ENCODE data around the gene PRPF6. TPM values are rescaled to one million over a fixed set of nuclear protein-coding genes. Genes with fewer than 3 reads are reported as not detected.

Gene PRPF6
- total and polyA plus RNA-seq, 2 of the 13 experiments (the other 11 are each of a cell fraction or from before 2014, with no cell fraction given) = 63.7 to 101 TPM

GRCh38 chr20:64039293-64040160, 58.6 kb downstream of the PRPF6 start (continued):
- no peak for TF ChIP-seq AKNA (CRISPR knock-in tag; IDR thresholded peaks at IDR 0.05; ENCODE audit: borderline replicate concordance)
- no peak for TF ChIP-seq ZFP36L1 (CRISPR knock-in tag; IDR thresholded peaks at IDR 0.05)
- no peak for TF ChIP-seq ZNF441 (CRISPR knock-in tag; IDR thresholded peaks at IDR 0.05; ENCODE audit: borderline replicate concordance)
- no peak for TF ChIP-seq TP53 (CRISPR knock-in tag; conservative IDR thresholded peaks at IDR 0.05)
- TF ChIP-seq PCBP1 (IDR thresholded peaks at IDR 0.05; ENCODE audit: borderline replicate concordance, low read depth, low read length) = no peak
- peak; percentile 20; the same call in 1 of the 2 replicates for TF ChIP-seq ZNF337 (CRISPR knock-in tag; IDR thresholded peaks at IDR 0.05; ENCODE audit: borderline replicate concordance, low read depth)
- TF ChIP-seq NR0B2 (CRISPR knock-in tag; IDR thresholded peaks at IDR 0.05) = no peak
- TF ChIP-seq ONECUT2 (CRISPR knock-in tag; IDR thresholded peaks at IDR 0.05) = no peak
- no peak for TF ChIP-seq SRF (IDR thresholded peaks at IDR 0.05; ENCODE audit: low read depth, low read length)
- TF ChIP-seq FOXP4 (CRISPR knock-in tag; IDR thresholded peaks at IDR 0.05) = no peak
- no peak for TF ChIP-seq NFKBIZ (CRISPR knock-in tag; IDR thresholded peaks at IDR 0.05)
- 0 out of 2 replicates have a peak, but pooled peaks have one; percentile 19 for TF ChIP-seq FOXO4 (CRISPR knock-in tag; conservative IDR thresholded peaks at IDR 0.05)
- TF ChIP-seq, protein P1, sequence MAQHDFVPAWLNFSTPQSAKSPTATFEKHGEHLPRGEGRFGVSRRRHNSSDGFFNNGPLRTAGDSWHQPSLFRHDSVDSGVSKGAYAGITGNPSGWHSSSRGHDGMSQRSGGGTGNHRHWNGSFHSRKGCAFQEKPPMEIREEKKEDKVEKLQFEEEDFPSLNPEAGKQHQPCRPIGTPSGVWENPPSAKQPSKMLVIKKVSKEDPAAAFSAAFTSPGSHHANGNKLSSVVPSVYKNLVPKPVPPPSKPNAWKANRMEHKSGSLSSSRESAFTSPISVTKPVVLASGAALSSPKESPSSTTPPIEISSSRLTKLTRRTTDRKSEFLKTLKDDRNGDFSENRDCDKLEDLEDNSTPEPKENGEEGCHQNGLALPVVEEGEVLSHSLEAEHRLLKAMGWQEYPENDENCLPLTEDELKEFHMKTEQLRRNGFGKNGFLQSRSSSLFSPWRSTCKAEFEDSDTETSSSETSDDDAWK (CRISPR knock-in tag; IDR thresholded peaks at IDR 0.05) = no peak
- no peak for TF ChIP-seq GABPB1 (CRISPR knock-in tag; IDR thresholded peaks at IDR 0.05)
- no peak for TF ChIP-seq HMGA1 (CRISPR knock-in tag; conservative IDR thresholded peaks at IDR 0.05)
- no peak for TF ChIP-seq RARA (CRISPR knock-in tag; IDR thresholded peaks at IDR 0.05)
- TF ChIP-seq ZBTB43 (CRISPR knock-in tag; conservative IDR thresholded peaks at IDR 0.05) = no peak

Measured in HepG2 (cell line).